HG03457 (cell line): ENCODE measurements around the gene ATP7B.
"Not testable (repeated sequence)": the region's sequence is repeated elsewhere in the genome, so short reads cannot be mapped to it uniquely, and the experiment has no call there.

ENCODE experiments used
- ATAC-seq: cut with Tn5 transposase; IDR thresholded peaks from one replicate; pipeline ENCODE4 v1.9.1; 2021; ENCODE audit warnings: moderate number of reproducible peaks; ENCODE audit not compliant: unreplicated experiment

ATP7B gene

DNA sequence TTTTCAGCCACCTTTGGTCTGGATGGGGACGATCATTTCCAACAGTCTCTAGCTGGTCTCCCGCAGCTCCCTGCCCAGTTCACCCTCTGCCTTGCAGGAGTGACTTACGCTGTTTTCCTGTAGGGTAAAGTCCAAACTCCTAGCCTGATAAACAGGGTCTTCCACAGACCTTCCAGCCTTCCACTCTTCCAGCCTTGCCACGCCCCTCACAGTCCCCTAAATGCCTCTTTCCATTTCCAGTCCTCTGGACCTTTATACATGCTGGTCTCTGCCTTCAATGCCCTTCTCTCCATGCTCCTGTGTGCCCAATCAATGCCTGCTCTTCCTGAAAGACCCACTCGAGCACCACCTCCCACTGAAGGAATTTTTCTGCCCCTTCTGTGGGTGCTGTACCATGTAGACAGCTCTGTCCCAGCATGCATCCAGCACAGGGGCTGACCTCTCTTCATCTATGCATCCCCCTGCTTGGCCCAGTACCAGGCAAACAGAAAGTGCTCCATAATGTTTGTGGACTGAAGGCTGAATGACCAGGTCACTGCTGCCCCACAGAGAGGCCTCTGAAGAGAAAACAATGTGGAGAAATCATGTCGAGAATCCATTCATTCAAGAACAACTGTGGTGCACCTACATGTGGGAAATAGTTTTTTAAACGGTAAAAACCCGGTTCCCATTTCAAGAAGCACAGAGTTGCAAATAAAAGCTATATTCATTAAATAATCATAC, 4.6 kb downstream of the ATP7B start:
- no peak for ATAC-seq

GRCh38 chr13:52005841-52006522, 5.3 kb downstream of the ATP7B start:
- no peak for ATAC-seq

- no peak for ATAC-seq
Measured at GRCh38 chr13:52004511-52005170, 6.6 kb downstream of the ATP7B start.

DNA sequence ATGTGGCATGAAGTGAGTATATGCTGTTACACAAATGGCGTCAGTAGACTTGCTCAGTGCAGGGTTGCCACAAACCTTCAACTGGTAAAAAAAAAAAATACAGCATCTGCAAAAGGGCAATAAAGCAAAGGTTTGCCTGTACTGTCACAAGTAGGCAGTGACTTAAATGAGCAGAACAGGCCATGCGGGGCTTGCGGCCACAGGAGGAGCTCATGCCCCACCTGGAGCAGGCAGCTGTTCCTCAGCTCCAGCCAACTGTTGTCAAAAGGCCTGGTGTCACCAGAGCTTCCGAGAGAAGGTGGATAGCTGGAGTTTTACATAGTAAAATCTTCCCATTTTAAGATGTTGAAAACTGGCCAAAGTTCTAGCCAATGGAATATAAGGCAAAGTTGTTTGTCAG, 7.7 kb downstream of the ATP7B start:
- no peak for ATAC-seq

DNA sequence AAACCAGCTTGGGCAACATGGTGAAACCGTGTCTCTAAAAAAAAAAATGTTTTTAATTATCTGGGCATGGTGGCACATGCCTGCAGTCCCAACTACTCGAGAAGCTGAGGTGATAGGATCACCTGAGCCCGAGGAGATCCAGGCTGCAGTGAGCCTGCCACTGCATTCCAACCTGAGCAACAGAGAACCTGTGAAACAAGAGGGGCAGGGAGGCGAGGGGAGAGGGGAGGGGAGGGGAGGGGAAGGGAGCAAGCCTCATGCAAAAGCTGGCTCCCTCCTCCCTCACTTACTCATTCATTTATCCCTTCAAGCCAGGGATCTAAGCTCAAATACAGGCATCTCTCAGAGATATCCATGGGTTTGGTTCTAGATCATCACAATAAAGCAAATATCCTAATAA, 8.9 kb downstream of the ATP7B start:
- no peak for ATAC-seq

GRCh38 chr13:52001120-52001731, 10.0 kb downstream of the ATP7B start:
- ATAC-seq = no peak

DNA sequence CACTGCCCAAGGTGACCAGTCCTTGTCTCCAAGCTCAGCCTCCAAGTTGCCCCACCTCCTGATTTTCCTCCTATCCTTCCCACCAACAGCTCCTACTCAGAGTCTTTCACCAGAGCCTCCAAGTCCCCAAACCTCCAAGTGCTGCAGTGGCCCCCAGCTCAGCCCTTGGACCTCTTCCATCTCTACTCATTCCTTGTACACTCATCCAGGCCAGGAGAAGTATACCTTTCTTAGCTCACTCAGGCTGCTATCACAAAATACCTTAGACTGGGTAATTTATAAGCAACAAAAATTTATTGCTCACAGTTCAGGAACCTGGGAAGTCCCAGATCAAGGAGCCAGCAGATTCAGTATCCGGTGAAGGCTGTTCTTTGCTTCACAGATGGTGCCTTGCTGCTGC, 11.3 kb downstream of the ATP7B start:
- ATAC-seq = no peak

GRCh38 chr13:51999510-51999911, 11.7 kb downstream of the ATP7B start:
- ATAC-seq = no peak

GRCh38 chr13:51998723-51999509, 12.3 kb downstream of the ATP7B start:
- ATAC-seq = no peak

DNA sequence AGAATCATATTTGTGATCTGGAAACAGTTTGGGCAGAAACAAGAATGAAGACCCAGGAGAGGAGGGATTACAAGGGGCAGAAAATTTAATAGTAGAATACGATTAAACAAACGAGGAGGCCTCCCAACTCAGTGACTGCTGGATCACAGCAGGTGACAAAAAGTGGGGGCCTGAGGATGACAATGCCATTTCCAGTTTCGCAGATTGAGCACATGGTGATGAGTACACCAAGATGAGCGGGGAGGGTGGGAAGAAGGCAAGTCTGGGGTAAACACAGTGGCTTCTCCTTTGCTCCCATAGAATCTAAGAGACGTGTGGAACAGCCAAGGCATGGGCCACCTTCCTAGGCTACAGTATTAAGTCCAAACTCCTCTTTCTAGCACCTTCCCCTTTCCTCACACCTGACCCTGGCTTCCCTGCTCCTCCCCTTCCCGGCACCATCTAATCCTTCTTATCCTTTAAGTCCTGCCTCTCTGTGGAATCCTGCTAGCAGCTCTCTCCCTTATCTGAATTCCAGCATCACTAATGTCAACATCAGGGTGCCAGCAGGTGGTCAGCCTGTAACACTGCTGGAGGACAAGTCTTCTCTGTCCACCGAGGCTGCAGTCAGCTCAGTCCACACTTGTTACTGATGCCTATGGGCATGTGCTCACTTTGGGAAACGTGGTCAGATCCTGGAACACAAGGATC, 13.5 kb downstream of the ATP7B start:
- no peak for ATAC-seq

GRCh38 chr13:51997186-51997585, 14.1 kb downstream of the ATP7B start:
- no peak for ATAC-seq

DNA sequence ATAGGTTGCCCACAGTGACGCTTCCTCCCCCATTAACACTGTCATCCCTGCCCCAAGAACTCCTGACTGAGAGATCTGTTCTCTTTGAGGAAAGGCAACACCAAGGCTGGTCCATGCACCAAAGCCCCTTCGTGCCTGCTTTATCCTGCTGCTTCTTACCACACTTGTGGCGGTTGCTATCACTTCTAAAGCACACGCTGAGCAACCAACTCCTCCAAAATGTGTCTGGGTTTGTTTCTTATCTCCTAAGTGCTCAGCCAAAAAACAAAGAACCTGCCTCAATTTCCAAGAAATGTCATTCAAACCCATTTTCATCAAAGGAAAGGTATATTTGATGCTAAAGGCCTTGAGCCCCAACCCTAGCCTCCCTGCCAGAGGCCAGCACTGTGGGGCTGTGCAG, 14.6 kb downstream of the ATP7B start:
- ATAC-seq = no peak

DNA sequence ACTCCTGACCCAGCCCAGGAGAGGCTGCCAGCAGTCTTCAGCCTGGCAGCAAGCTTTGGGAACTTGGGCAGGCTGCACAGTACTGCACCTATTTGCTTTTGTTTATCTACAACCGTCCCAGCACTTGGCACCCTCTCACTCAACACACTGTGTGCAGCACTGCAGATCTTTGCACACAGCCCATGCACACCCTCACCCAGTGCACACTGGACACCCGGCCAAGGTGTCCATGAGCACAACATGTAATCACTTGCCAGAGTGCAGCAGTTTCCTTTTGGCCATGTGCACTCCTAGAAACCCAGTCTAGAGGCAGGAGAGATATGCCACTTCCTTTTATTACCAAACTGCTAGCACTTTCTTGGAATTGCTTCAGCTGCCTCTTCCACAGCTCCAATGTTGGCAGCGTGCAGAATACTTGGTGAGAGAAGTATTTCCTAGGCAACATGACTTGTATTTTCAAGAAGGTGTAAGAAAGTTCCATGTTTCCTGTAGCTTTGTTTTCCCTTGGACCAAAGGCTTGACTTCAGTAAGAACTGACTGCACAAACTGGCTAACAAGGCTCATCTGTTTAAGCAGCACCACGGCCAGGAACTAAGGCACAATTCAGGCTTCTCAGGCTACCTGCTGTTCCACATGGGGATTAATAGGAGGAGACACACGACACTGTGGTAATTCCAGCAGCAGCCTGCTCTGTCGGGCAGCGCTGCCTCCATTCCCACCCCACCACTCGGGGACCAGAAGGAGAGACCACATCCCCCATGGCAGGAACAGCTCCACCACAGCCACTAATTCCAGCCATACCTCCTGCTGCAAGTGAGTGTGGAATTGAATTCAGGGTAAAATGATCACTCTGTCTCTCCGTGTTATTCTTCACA, 15.3 kb downstream of the ATP7B start:
- ATAC-seq = no peak

GRCh38 chr13:51993713-51994112, 17.5 kb downstream of the ATP7B start:
- ATAC-seq = no peak

DNA sequence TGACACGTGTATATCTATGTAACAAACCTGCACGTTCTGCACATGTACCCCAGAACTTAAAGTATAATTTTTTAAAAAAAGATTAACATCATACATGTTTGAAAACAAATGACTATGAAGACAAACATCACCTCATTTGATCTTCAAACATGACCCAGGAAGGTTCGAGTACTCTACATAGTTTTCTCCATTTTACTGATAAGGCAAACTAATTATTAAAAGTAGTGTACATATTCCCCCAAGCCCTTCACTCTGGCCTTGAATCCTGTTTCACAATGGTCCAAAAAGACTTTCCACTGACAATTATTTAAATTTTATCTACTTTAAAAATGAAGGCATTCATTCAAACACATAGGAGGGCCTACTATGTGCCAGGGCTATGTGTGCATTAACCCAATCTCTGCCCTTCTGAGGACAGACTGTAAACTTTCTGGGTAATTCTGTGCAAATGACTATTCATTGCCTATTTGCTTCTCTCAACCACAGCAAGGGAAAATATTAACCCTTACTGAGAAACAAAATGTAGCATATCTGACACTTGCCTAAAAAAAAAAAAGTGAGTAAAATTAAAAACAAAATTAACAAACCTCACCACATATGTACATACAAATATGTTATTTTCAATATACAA, 22.1 kb downstream of the ATP7B start:
- no peak for ATAC-seq

DNA sequence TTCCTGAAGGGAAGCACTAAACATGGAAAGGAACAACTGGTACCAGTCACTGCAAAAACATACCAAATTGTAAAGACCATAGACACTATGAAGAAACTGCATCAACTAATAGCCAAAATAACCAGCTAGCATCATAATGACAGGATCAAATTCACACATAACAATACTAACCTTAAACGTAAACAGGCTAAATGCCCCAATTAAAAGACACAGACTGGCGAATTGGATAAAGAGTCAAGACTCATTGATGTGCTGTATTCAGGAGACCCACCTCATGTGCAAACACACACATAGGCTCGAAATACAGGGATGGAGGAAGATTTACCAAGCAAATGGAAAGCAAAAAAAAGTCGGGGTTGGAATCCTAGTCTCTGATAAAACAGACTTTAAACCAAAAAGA, 26.3 kb downstream of the ATP7B start:
- not testable (repeated sequence) for ATAC-seq

DNA sequence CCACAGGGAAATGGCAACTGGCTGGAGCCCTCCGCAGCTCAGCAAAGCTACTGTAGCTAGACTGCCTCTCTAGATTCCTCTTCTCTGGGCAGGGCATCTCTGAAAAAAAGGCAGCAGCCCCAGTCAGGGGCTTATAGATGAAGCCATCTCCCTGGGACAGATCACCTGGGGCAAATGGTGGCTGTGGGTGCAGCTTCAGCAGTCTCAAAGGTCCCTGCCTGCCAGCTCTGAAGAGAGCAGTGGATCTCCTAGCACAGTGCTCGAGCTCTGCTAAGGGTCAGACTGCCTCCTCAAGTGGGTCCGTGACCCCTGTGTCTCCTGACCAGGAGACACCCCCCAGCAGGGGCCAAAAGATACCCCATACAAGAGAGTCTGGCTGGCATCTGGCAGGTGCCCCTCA, 28.0 kb downstream of the ATP7B start:
- ATAC-seq = not testable (repeated sequence)

- no peak for ATAC-seq
Measured at GRCh38 chr13:51981355-51981754, 29.9 kb downstream of the ATP7B start.

- ATAC-seq = no peak
Measured at GRCh38 chr13:51980908-51981307, 30.3 kb downstream of the ATP7B start.
